GM12878 (cell line): ENCODE results near the gene CCDC170. TPM values are rescaled to one million over a fixed set of nuclear protein-coding genes. Genes with fewer than 3 reads are reported as not detected.

Experiments
- ATAC-seq: fragments of 200-7000 bp; cut with Tn5 transposase; 3 replicates; pipeline ENCODE4 v1.9.1; 2020; ENCODE audit warnings: mild to moderate bottlenecking, moderate library complexity
- BruUV-seq: library from RNA; stranded (reverse); fragments of 400-500 nt; replicated peaks from 2 replicates; lab custom pipeline; 2021; lab: Mats Ljungman, UMichigan
- CTCF ChIA-PET: fragments of 300-600 bp; sonication (Branson Sonifier 250); formaldehyde crosslinking; extraction: SDS; loops from one replicate; lab custom pipeline; 2021; ENCODE audit warnings: inconsistent platforms; lab: Yijun Ruan, JAX
- POLR2A ChIA-PET: fragments of 350-600 bp; formaldehyde crosslinking; extraction: SDS; loops from one replicate; lab custom pipeline; 2021; ENCODE audit warnings: inconsistent platforms; lab: Charles Lee
- RAD21 ChIA-PET: fragments of 300-600 bp; sonication (Branson Sonifier 250); formaldehyde crosslinking; loops from one replicate; lab custom pipeline; 2023; ENCODE audit warnings: antibody characterized with exemption; ENCODE audit not compliant: unreplicated experiment; lab: Charles Lee
- SMC1A ChIA-PET: fragments of 300-600 bp; sonication (Branson Sonifier 250); formaldehyde crosslinking; loops from one replicate; lab custom pipeline; 2023; ENCODE audit not compliant: unreplicated experiment, uncharacterized antibody; lab: Charles Lee
- DNase-seq: peaks from one replicate; pipeline ENCODE4 v3.0.0-alpha.2; 2011; ENCODE audit warnings: low read depth, low spot score
- FAIRE-seq: peaks from 3 replicates; lab custom pipeline; 2011; peaks lifted over from hg19 to GRCh38; lab: Jason Lieb, UNC
- H2AFZ ChIP-seq: 2 replicates; pipeline ENCODE4 v1.6.0; 2011; ENCODE audit warnings: low read depth, low read length, control low read depth; ENCODE audit not compliant: control insufficient read depth
- H3K27ac ChIP-seq: 2 replicates; pipeline ENCODE4 v1.5.1; 2011; ENCODE audit warnings: control low read depth; ENCODE audit not compliant: control insufficient read depth, insufficient read depth
- H3K27me3 ChIP-seq, 2 experiments: replicated peaks in 1 of 2; 2 replicates each; pipeline versions ENCODE4 v1.6.0 to v1.6.1; 2011; ENCODE audit warnings: low read length in 1 of 2; ENCODE audit not compliant: control insufficient read depth in 2 of 2, insufficient read depth in 2 of 2
- H3K36me3 ChIP-seq, 2 experiments: 2 replicates each; pipeline ENCODE4 v1.5.1; 2011; ENCODE audit warnings: low read length in 1 of 2; ENCODE audit not compliant: control insufficient read depth in 2 of 2, insufficient read depth in 2 of 2
- H3K4me1 ChIP-seq: 2 replicates; pipeline ENCODE4 v1.6.1; 2011; ENCODE audit warnings: mild to moderate bottlenecking, low read length, moderate library complexity, mixed read lengths; ENCODE audit not compliant: control insufficient read depth, insufficient read depth
- H3K4me2 ChIP-seq: 2 replicates; pipeline ENCODE4 v1.6.0; 2011; ENCODE audit warnings: control low read depth; ENCODE audit not compliant: control insufficient read depth, insufficient read depth
- H3K4me3 ChIP-seq: fragments of 200-600 bp; sonication (generic); 2 replicates; pipeline ENCODE4 v1.5.1; 2016
- H3K79me2 ChIP-seq: 2 replicates; pipeline ENCODE4 v1.6.0; 2011; ENCODE audit warnings: low read length; ENCODE audit not compliant: control insufficient read depth, insufficient read depth
- H3K9ac ChIP-seq: 2 replicates; pipeline ENCODE4 v1.8.0; 2011; ENCODE audit warnings: low read length, control low read depth, mixed read lengths; ENCODE audit not compliant: control insufficient read depth, insufficient read depth
- H3K9me3 ChIP-seq: replicated peaks from 3 replicates; pipeline ENCODE4 v1.5.1; 2011; ENCODE audit warnings: mild to moderate bottlenecking, low read length; ENCODE audit not compliant: control insufficient read depth, insufficient read depth
- H4K20me1 ChIP-seq: 2 replicates; pipeline ENCODE4 v1.6.0; 2011; ENCODE audit not compliant: control insufficient read depth, insufficient read depth
- BHLHE40 ChIP-seq, 2 experiments: fragments of 450-650 bp in 1 of 2; IDR thresholded peaks; 2 replicates each; pipeline ENCODE4 v1.6.1; 2011 to 2017; ENCODE audit warnings: low read depth in 2 of 2, borderline replicate concordance in 1 of 2, improper control_type of control experiment in 1 of 2, low read length in 1 of 2, mild to moderate bottlenecking in 1 of 2
- ESRRA ChIP-seq: IDR thresholded peaks from 2 replicates; pipeline ENCODE4 v1.6.1; 2012; ENCODE audit warnings: mild to moderate bottlenecking, low read length, improper control_type of control experiment
- IKZF1 ChIP-seq: fragments of 450-650 bp; conservative IDR thresholded peaks from 2 replicates; pipeline ENCODE4 v1.6.1; 2017; ENCODE audit warnings: antibody characterized with exemption, mild to moderate bottlenecking
- NFYB ChIP-seq: IDR thresholded peaks from 2 replicates; pipeline ENCODE4 v1.6.1; 2011; ENCODE audit warnings: low read depth, mild to moderate bottlenecking, low read length, improper control_type of control experiment, moderate library complexity; ENCODE audit not compliant: insufficient read depth
- SMAD1 ChIP-seq: fragments of 450-650 bp; IDR thresholded peaks from 2 replicates; pipeline ENCODE4 v1.6.1; 2018; ENCODE audit warnings: mild to moderate bottlenecking, low read depth; ENCODE audit not compliant: partially characterized antibody
- YBX1 ChIP-seq: fragments of 450-650 bp; IDR thresholded peaks from 2 replicates; pipeline ENCODE4 v1.6.1; 2016; ENCODE audit warnings: antibody characterized with exemption
- ZNF622 ChIP-seq: fragments of 450-650 bp; IDR thresholded peaks from 2 replicates; pipeline ENCODE4 v1.6.1; 2017; ENCODE audit warnings: mild to moderate bottlenecking, inconsistent platforms
- whole genome bisulfite sequencing: methylation state at CpG from one replicate; pipeline ENCODE4 v1.1.6; 2016; ENCODE audit warnings: low lambda C conversion rate; ENCODE audit not compliant: insufficient replicate concordance, insufficient coverage; ENCODE audit errors: missing lambda C conversion rate; 5-methylcytosine and 5-hydroxymethylcytosine counted together
- in situ Hi-C: fragments of 300-500 bp; cut with MboI; formaldehyde crosslinking; loops from 9 replicates; pipeline ENCODE4 v1.14.3; 2018; ENCODE audit warnings: mixed read lengths
- intact Hi-C: fragments of 100-400 bp; cut with micrococcal nuclease; formaldehyde crosslinking; loops from one replicate; pipeline ENCODE4 v1.14.2; 2022; ENCODE audit not compliant: unreplicated experiment
- polyA plus RNA-seq, 11 experiments: library from polyadenylated mRNA; depleted of rRNA in 4 of 11; unstranded in 6 of 11; stranded (reverse) in 5 of 11; fragments of >200 nt; fragmentation: Nextera tagmentation in 4 of 11; fragmentation: Illumina TruSeq in 1 of 11; extraction: Ambion mirVana in 4 of 11; extraction: Trizol in 1 of 11; gene quantifications; 1 replicate in 1 of 11; 2 replicates in 10 of 11; pipeline versions ENCODE4 v1.2.1 to v1.2.3, GENCODE V29; 2011 to 2016; ENCODE audit warnings: inconsistent platforms in 2 of 11, missing spikeins in 2 of 11, low read depth in 1 of 11
- total RNA-seq, 4 experiments: library from RNA; depleted of rRNA in 3 of 4; stranded (reverse); fragments of >200 nt in 3 of 4; fragmentation: Illumina TruSeq in 1 of 4; extraction: Trizol in 1 of 4; gene quantifications; 2 replicates each; pipeline versions ENCODE4 v1.2.1 to v1.2.3, GENCODE V29; 2013 to 2021

Gene CCDC170
- total and polyA plus RNA-seq, 10 of the 15 experiments (the other 5 are each of a cell fraction or from before 2014, with no cell fraction given): not detected

GRCh38 chr6:151509048-151509447 is 15.2 kb downstream of the CCDC170 start (continued):
- TF ChIP-seq SMAD1 (no peak), BHLHE40 (IDR thresholded peaks at IDR 0.05; ENCODE audit: borderline replicate concordance in 1 of 2, low read depth in 2 of 2, low read length in 1 of 2) (no peak)

DNA sequence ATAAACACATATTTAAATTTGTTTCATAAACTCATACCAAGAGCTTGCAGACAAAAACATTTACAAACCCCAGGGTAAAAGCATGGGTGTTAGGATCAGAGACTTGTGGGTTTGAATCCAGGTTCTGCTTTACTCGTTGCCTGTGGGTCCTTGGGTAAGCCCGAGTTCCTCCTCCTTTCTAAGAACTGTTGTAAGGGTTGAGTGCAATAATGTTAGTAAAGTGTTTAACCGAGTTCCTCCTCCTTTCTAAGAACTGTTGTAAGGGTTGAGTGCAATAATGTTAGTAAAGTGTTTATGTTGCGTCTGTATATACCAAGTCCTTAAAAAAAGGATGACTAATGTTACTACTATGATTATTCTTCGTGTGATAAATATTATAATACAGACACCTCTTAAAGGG is 18.7 kb downstream of the CCDC170 start:
- Histone ChIP-seq H3K36me3 (no peaks in the 10 kb centered on the region), H3K4me3 (no peak overlapping the region), H3K4me2 (no peak overlapping the region), H3K4me1 (no peaks in the 10 kb centered on the region), H2AFZ (no peak overlapping the region), H3K79me2 (no peaks in the 10 kb centered on the region), H3K9ac (no peak overlapping the region), H3K27ac (no peak overlapping the region), H3K27me3 (no peaks in the 10 kb centered on the region), H4K20me1 (no peaks in the 10 kb centered on the region), H3K9me3 (no peaks in the 10 kb centered on the region; the same call in 2 of the 3 replicates)
- SMC1A ChIA-PET: no interaction called here
- BruUV-seq: no TSS peak
- TF ChIP-seq ESRRA (no peak), ZNF622 (no peak), YBX1 (no peak), NFYB (no peak), IKZF1 (no peak)
- DNase-seq: no peak
- RAD21 ChIA-PET: no interaction called here
- no peak for ATAC-seq
- POLR2A ChIA-PET: no interaction called here
- 2% methylated on average over 5 of the region's 5 CpGs for WGBS
- CTCF ChIA-PET: no interaction called here
- intact Hi-C loops (no loop called here), in situ Hi-C loops (no loop called here)
- FAIRE-seq: no peak
